GM21526 (cell line): Measurements from ENCODE around the gene MAGOHB.
A peak's percentile ranks its signal among the peaks of the same experiment; 100 is the strongest.
"Not testable (repeated sequence)": the region's sequence is repeated elsewhere in the genome, so short reads cannot be mapped to it uniquely, and the experiment has no call there.

Source experiments
- ATAC-seq: cut with Tn5 transposase; IDR thresholded peaks from one replicate; pipeline ENCODE4 v1.9.1; 2021; ENCODE audit warnings: moderate library complexity; ENCODE audit not compliant: unreplicated experiment, low FRiP score

MAGOHB gene

GRCh38 chr12:10614056-10614370 is 604 bp upstream of the MAGOHB start:
- ATAC-seq: no peak

- peak; percentile 2 for ATAC-seq
These were observed 443 bp downstream of the MAGOHB start for GRCh38 chr12:10612984-10613348.

GRCh38 chr12:10612110-10612509 is 1.3 kb downstream of the MAGOHB start:
- no peak for ATAC-seq

- not testable (repeated sequence) for ATAC-seq
These were observed 2.2 kb downstream of the MAGOHB start for GRCh38 chr12:10611258-10611657.

- no peak for ATAC-seq
These were observed 3.2 kb downstream of the MAGOHB start for GRCh38 chr12:10610188-10610587.

GRCh38 chr12:10607885-10608458 is 5.4 kb downstream of the MAGOHB start:
- no peak for ATAC-seq

- no peak for ATAC-seq
These were observed 11.5 kb downstream of the MAGOHB start for GRCh38 chr12:10601860-10602259.

GRCh38 chr12:10600988-10601387 is 12.4 kb downstream of the MAGOHB start:
- no peak for ATAC-seq

GRCh38 chr12:10595881-10596280 is 17.5 kb downstream of the MAGOHB start:
- no peak for ATAC-seq

GRCh38 chr12:10590966-10591365 is 22.4 kb downstream of the MAGOHB start:
- no peak for ATAC-seq

- no peak for ATAC-seq
These were observed 29.0 kb downstream of the MAGOHB start for GRCh38 chr12:10584415-10584814.

GRCh38 chr12:10582704-10583103 is 30.7 kb downstream of the MAGOHB start:
- ATAC-seq: no peak

- ATAC-seq: not testable (repeated sequence)
These were observed 31.3 kb downstream of the MAGOHB start for GRCh38 chr12:10582133-10582532.

GRCh38 chr12:10574307-10574706 is 39.1 kb downstream of the MAGOHB start:
- ATAC-seq: no peak

- not testable (repeated sequence) for ATAC-seq
These were observed 41.4 kb downstream of the MAGOHB start for GRCh38 chr12:10572021-10572490.

- no peak for ATAC-seq
These were observed 42.3 kb downstream of the MAGOHB start for GRCh38 chr12:10571141-10571540.

- ATAC-seq: no peak
These were observed 45.6 kb downstream of the MAGOHB start for GRCh38 chr12:10567813-10568212.

- ATAC-seq: no peak
These were observed 49.4 kb downstream of the MAGOHB start for GRCh38 chr12:10563966-10564365.

GRCh38 chr12:10563002-10563401 is 50.4 kb downstream of the MAGOHB start:
- ATAC-seq: no peak

GRCh38 chr12:10562306-10562933 is 51.0 kb downstream of the MAGOHB start:
- no peak for ATAC-seq

GRCh38 chr12:10559244-10559643 is 54.2 kb downstream of the MAGOHB start:
- no peak for ATAC-seq

- ATAC-seq: no peak
These were observed 54.6 kb downstream of the MAGOHB start for GRCh38 chr12:10558789-10559188.

GRCh38 chr12:10558301-10558700 is 55.1 kb downstream of the MAGOHB start:
- ATAC-seq: no peak
